ENCODE results near the gene DNAAF8.
A peak's percentile ranks its signal among the peaks of the same experiment; 100 is the strongest.
"Not testable (repeated sequence)": the region's sequence is repeated elsewhere in the genome, so short reads cannot be mapped to it uniquely, and the experiment has no call there.

Gene DNAAF8

GRCh38 chr16:4724661-4725270, 9.6 kb upstream of the DNAAF8 start:
- no peak for DNase-seq

GRCh38 chr16:4726616-4727015, 7.7 kb upstream of the DNAAF8 start:
- DNase-seq: no peak

- DNase-seq: no peak
Observed at GRCh38 chr16:4728676-4729075, 5.7 kb upstream of the DNAAF8 start.

GRCh38 chr16:4729876-4730275, 4.5 kb upstream of the DNAAF8 start:
- DNase-seq: no peak

DNA sequence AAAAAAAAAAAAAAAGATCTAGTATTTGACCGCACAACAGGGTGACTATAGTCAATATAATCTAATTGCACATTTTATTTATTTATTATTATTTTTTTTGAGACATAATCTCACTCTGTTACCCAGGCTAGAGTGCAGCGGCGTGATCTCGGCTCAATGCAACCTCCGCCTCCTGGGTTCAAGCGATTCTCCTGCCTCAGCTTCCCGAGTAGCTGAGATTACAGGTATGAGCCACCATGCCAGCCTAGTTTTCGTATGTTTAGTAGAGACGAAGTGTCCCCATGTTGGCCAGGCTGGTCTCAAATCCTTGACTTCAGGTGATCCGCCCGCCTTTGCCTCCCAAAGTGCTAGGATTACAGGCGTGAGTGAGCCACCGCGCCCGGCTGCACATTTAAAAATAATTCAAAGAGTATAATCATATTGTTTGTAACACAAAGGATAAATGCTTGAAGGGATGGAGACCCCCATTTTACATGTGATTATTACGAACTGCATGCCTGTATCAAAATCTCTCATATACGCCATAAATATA, 1.1 kb upstream of the DNAAF8 start:
- no peak for DNase-seq

DNA sequence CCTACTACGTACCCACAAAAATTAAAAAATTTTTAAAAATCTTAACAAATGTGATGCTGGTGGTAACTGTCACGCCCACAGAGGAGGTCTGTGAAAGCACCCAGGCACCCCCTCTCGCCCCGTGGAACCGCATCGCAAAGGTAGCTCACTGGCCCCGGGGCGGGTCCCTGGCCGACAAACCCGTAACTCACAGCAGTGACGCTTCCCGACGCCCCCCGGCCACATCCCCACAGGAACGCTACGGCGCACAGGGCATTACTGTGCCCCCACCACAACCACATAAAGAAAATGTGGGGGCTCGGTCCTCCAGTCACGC, 632 bp upstream of the DNAAF8 start:
- DNase-seq: no peak

DNA sequence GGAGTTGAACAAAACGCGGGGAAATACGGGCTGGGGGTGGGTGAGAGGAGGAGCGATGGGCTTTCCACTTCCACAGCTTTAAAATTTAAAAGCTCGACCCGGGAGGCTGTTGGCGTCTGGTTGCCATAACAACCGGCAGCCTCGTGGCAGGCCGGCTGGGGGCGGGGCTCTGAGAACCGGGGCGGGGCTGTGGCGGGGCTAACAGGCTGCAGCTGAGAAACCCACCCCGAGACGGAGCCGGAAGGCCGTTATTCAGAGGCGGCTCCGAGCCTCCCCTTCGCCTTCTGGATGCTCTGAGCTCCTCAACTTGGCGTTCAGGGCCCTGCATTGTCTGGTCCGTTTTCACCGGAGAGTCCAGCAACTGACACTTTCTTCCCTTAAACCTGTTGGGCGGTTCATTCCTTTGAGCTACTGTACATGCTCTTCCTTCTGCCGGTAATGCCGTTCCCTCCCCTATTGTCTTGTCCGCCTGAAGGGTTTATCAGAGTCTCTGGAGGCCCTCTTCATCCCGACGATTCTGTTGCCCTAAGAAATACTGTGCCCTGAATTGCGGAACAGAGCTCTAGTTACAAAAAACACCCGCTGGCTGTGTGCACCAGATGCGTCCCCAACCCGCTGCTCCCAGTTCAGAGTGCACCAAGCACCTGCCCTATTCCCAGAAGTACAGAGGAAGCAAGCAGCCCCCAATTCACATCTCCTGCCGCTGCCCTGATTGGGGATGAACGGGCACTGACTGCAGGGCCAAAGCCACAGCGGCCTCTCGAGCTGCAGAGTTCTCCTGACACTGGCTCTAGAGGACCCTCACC, 596 bp downstream of the DNAAF8 start:
- peak; percentile 67 for DNase-seq

GRCh38 chr16:4736546-4736945, 2.2 kb downstream of the DNAAF8 start:
- no peak for DNase-seq

DNA sequence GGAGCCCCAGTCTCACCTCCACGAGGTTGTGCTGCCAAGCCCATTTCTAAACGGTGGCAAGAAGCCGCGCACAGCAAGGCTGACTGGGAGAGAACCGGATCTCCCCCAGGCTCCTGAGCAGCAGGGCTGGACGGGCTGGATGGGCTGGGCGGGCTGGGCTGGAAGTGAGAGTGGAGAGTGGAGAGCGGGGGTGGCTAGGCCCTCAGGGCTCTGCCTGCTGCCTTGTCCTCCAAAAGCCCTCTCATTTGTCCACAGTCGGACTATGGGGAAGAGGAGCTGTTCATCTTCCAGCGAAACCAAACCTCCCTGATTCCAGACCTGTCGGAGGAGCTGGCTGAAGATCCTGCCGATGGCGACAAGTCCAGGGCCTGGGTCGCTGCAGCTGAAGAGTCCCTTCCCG, 3.2 kb downstream of the DNAAF8 start:
- DNase-seq: no peak

DNA sequence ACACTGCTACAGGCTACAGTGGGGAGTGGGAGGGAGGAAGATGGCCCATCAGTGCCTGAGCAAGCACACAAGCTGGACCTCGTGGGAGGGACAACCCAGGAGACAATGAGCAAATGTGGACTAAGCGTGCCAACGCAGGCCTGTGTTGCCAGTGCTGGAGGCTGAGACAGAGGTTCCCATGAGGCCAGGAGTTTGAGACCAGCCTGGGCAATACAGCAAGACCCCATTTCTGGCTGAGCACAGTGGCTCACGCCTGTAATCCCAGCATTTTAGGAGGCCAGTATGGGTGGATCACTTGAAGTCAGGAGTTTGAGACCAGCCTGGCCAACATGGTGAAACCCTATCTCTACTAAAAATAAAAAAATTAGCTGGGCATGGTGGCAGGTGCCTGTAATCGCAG, 4.0 kb downstream of the DNAAF8 start:
- DNase-seq: not testable (repeated sequence)

DNA sequence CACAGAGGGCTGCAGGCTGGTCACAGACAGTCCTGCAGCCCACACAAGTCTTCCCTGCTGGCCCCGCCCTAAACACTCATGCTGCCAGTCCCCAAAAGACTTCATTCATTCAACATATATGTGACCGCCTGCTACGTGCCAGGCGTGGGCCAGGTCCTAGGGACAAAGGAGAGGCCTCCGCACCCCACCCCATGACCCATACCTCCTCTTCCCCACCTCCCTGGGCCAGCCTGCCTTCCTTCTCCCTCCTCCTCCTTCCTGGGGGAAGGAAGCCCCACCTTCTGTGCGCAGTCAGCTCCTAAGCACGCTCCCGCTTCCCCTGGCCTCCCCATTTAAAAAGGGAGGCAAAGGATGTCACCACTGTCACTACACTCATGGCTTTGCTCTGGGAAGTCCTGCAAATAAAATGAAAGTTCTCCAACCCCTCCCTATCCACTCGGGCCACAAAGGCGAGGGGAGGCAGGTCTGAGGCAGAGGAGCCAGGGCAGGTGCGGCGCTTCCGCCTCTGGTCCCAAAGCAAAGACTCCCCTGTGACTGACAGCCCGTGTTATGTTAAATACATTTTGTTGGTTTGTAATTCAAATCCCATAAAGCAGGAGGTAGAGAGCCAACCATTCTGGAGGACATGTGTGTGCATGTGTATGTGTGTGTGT, 9.0 kb downstream of the DNAAF8 start:
- no peak for DNase-seq

DNA sequence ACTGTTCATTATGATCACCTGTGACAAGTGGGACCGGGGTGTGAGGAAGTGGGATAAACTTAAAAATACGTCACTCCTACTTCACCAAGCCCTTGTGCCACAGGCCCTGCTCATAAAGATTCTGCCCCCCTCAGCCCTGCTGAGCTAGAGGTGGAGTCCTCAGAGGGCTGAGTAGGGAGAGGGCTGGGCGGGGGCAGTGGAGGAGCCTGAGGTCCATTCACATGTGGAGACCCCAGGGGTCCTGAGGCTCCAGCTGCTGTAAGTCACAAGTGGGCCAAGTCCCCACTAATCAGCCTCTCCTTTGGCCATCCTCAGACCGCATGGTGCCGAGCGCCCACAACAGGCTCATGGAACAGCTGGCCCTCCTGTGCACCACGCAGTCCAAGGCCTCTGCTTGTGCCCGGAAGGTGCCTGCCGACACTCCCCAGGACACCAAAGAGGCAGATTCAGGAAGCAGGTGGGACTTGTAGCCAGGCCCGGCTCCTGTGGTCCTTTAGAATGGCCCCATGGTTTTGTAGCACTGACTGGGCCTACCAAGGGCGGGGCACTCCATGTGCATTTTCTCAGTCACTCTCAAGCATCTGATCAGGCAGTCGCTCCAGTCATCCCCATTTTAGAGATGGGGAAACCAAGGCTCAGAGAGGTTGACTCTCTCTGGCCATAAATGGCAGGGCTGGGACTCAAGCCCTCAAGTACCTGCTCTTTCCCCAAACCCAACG, 10.4 kb downstream of the DNAAF8 start:
- DNase-seq: no peak

GRCh38 chr16:4745274-4745569, 10.9 kb downstream of the DNAAF8 start:
- DNase-seq: no peak

DNA sequence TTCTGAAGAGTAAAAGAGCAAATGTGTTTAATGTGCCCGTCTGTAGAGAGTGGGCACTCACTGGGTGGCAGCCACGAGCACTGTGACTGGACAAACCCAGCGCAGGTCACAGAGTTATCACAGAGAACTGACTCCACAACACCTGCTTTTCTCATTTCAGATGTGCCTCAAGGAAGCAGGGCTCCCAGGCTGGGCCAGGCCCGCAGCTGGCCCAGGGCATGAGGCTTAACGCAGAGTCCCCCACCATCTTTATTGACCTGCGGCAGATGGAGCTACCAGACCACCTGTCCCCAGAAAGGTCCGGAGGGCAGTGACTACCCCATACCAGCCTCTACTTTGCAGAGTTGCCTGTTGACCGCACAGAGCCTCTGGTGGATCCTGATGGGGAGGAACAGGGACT, 11.9 kb downstream of the DNAAF8 start:
- no peak for DNase-seq

DNA sequence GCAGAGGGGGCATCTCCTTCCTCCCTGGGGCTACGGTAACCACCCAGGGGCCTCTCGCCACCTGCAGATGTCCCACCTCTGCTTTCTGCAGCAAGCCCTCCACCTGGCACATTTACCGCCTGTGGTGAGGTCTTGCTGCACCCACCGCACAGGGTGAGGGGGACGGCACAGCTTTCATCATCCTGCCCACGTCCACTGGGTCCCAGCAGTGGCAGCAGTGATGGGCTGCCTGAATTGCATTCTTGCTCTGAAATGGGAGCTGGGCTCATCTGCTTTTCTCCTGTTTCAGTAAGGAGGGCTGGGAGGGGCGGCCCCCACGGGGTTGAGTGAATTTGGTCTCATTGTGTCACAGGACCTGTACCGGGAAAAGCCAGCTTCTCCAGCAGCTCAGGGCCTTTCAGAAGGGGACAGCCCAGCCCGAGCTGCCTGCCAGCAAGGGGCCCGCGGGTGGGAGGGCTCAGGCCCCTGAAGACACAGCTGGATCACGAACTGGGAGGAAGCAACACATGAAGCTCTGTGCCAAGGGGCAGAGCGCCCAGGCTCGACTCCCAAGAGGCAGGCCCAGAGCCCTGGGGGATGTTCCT, 12.7 kb downstream of the DNAAF8 start:
- DNase-seq: peak; percentile 1

- DNase-seq: no peak
Observed at GRCh38 chr16:4747906-4748681, 13.8 kb downstream of the DNAAF8 start.

DNA sequence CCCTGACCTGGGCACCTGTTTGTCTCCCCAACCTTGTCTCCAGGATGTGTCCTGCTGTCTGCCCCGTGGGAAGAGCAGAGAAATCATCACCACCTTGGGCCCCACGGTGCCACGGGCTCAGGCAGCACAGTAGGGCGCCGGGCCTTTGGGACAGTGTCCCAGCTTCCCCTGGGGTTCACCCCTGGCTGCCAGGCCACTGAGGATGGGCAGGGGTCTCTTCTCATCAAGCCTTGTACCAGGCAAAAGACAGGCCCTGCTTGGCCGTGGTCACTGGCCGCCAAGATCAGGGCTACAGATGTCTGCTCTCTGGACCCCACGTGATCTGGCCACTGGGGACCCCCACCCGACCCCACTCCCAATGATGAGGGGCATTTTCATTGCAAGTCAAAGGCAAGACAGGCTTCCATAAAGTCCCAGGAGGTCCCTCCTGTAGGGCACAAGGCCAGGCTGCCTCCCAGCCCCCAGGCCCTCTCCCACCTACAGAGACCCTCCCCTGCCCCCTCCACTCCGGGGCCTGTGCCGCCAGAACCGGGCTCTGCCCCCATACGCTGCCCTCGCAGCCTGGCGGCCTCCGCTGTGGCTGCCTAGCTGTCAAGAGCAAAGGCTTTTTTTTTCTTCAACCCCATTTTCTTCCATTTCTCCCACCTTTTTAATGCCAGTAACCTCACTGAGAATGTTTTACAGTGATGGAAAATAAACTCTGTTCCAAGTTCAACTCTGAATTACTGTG, 14.5 kb downstream of the DNAAF8 start:
- DNase-seq: no peak

GRCh38 chr16:4749700-4750257, 15.4 kb downstream of the DNAAF8 start:
- no peak for DNase-seq

DNA sequence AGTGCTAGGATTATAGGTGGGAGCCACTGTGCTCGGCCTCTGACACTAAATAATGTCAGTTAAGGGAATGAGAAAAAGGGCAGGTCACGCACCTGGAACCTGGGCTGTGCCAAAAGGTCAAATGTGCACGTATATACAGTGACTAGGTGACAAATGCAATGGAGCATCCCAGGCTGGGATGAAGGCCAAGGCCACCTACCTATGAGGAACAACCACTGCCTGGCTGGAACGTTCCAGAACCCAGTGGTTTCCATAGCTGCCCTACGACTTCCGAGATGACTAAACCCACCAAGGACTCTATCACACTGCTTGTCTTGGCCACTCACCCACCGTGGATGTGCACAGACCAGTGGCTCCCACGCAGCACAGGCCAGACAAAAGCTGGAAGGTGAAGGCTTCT, 16.6 kb downstream of the DNAAF8 start:
- DNase-seq: no peak

GRCh38 chr16:4752351-4753100, 18.2 kb downstream of the DNAAF8 start:
- no peak for DNase-seq

DNA sequence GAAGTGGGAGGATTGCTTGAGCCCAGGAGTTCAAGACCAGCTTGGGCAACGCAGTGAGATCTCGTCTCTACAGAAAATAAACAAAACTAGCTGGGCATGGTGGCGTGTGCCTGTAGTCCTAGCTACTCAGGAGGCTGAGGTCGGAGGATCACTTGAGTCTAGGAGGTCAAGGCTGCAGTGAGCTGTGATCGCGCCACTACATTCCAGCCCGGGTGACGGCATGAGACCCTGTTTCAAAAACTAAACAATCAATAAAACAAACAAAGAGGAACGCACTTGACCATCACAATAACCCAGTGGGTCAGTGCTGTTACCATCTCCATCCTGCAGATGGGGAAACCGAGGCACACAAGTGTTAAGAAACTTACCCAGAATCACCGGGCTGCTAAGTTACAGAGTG, 18.9 kb downstream of the DNAAF8 start:
- no peak for DNase-seq

Data from NCI-H1092 (cell line).